NCI-H345 treated with DMSO at 0.1 percent for 48 hours (cell line): ENCODE results near the gene ULK4.

Experiments used
- DNase-seq: peaks from one replicate; lab custom pipeline; 2025; ENCODE audit not compliant: unreplicated experiment; lab: John Stamatoyannopoulos, UW

ULK4 gene

DNA sequence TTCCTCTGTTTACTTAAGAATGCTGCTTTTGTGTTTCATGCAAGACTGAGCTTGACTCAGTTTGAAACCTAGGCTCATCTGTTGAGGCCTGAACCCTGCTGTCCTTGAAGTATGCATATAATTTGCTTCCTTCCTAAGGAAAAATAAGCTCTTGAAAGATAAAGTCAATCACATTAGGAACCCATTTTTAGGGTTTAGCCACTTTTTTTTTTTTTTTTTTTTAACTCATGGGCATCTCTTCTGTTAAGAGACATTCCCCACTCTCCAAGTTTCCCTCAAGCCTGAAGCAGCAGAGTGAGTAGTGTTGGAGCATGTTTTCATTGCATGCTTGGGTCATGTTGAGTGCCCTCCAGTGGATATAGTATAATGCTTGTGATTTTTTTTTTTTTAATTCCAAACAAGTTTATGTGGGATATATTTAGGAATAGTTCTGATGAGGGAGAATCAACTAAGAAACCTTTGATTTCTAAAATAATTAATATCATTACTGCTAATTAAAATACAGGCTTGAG lies 759.0 kb downstream of the ULK4 start:
- DNase-seq, result peak; percentile 16

GRCh38 chr3:41202075-41202833 lies 759.6 kb downstream of the ULK4 start:
- no peak for DNase-seq

DNA sequence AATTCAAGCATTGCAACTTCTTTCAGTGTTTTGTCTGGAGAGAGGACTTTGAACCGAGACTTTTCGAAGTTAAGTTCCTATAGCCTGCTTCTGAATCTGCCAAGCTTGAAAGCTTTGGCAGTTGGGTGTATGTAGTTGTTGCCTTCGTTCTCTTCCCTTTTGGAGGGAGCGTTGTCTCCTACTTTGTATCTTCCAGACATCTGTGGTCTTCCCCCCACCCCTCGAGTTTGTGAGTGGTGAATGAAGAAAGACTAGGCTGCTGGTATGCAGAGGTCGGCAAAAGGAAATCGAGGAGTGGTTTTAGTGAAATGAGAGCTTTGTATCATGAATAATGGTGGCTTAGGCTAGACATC lies 761.3 kb downstream of the ULK4 start:
- no peak for DNase-seq

GRCh38 chr3:41199866-41200668 lies 761.8 kb downstream of the ULK4 start:
- DNase-seq, result no peak

DNA sequence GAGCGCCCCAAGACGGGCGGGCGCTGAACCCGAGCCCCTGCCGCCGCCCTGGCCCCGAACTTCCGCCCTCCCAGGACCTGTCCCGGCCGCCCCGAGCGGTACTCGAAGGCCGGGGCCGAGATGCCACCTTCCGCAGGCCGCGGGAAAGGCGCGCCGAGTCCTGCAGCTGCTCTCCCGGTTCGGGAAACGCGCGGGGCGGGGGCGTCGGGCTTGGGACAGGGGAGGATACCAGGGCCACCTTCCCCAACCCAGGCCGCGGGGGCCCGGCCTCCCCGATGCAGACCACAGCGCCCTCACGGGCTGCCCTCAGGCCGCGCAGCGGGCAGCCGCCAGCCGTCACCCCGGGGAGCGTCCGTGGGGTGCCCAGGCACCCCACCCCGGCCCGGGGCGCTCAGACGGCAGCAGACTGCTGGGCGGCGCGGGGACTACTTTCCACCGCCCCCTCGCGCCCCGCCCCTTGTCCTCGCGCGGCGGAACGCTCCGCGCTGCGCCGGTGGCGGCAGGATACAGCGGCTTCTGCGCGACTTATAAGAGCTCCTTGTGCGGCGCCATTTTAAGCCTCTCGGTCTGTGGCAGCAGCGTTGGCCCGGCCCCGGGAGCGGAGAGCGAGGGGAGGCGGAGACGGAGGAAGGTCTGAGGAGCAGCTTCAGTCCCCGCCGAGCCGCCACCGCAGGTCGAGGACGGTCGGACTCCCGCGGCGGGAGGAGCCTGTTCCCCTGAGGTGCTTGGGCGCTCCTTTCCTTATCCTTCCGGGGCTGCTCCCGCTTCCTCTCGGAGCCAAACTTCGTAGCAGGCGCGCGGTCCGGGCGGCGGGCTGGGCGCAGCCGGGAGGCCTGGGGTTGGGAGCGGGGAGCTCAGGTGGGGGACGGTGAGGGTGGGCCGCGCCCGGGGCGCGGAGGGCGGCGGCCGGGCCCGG lies 762.7 kb downstream of the ULK4 start, which contains the start of gene CTNNB1:
Gene CTNNB1 (plus strand): TSS at position 556 of the 916 bp plus-strand sequence. CDS start 24,564 bp downstream, outside the sequence.
- DNase-seq, result peak; percentile 41

- no peak for DNase-seq
Measured at GRCh38 chr3:41198526-41198925, 763.4 kb downstream of the ULK4 start.

- DNase-seq, result no peak
Measured at GRCh38 chr3:41198046-41198445, 763.9 kb downstream of the ULK4 start.
